DLD1 (cell line): ENCODE data around the gene UGT3A2.

Experiments
- in situ Hi-C: cut with HindIII; loops from 2 replicates; pipeline ENCODE4 v1.10.0; 2017; ENCODE audit warnings: low sequenced_read_pairs

UGT3A2 gene, protein sequence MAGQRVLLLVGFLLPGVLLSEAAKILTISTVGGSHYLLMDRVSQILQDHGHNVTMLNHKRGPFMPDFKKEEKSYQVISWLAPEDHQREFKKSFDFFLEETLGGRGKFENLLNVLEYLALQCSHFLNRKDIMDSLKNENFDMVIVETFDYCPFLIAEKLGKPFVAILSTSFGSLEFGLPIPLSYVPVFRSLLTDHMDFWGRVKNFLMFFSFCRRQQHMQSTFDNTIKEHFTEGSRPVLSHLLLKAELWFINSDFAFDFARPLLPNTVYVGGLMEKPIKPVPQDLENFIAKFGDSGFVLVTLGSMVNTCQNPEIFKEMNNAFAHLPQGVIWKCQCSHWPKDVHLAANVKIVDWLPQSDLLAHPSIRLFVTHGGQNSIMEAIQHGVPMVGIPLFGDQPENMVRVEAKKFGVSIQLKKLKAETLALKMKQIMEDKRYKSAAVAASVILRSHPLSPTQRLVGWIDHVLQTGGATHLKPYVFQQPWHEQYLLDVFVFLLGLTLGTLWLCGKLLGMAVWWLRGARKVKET

DNA sequence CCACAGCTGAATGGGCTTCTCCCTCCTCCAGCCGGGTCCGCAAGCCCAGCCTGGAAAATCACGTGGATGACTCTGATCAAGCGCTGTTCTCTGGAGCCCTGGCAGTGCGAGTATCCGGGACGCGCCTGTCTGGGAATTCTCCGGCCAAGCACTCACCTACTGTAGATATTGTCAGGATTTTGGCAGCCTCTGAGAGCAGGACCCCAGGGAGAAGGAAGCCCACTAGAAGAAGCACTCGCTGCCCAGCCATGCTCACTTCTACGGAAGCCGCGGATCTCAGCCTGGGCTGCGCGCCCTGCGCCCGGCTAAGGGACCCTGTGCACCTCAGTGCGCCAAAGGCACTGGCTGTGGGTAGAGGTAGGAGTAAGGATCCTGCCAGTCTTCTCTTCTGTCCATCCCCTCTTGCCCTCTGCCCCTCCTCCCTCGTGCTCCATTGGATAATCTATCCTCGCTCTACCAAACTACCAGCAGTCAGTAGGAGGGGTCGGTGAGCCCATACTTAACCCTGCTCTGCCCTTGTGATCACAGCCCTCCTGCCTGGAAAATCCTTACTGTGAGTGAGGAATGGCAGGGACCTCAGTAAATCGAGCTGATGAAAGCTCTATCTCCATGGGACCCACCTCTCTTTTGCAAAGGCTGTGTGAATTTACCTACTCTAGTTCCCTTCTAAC lies at the start of gene UGT3A2:
Gene UGT3A2 (minus strand): TSS at position 343 of the 671 bp plus-strand sequence. CDS start 93 bp downstream, at position 250.
- in situ Hi-C loops = no loop called here

- in situ Hi-C loops = no loop called here
Observed at GRCh38 chr5:36111238-36111637, 44.6 kb upstream of the UGT3A2 start.

- in situ Hi-C loops = no loop called here
Observed at GRCh38 chr5:36108758-36109460, 42.2 kb upstream of the UGT3A2 start.

DNA sequence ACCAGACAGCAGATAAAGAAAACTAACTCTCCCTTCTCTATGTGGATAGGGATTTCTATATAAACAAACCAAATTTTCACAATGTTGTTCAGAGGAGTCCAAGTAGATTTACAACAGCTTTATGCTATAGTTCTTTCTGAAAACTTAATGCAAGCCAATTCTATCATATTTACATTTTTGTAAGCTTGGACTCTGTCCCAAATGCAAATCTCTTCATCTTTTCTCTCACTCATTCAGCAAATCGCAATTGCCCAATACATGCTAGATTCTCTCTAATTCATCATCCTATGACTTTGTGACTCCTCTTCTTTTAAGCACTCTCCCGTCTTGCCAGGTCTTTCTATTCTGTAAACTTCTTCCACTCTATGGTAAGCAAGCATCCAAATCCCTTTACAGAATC lies 39.1 kb upstream of the UGT3A2 start:
- in situ Hi-C loops = no loop called here

GRCh38 chr5:36099748-36100147 lies 33.1 kb upstream of the UGT3A2 start:
- in situ Hi-C loops = no loop called here

GRCh38 chr5:36096486-36096885 lies 29.8 kb upstream of the UGT3A2 start:
- in situ Hi-C loops = no loop called here

- in situ Hi-C loops = no loop called here
Observed at GRCh38 chr5:36089989-36090388, 23.3 kb upstream of the UGT3A2 start.

- in situ Hi-C loops = no loop called here
Observed at GRCh38 chr5:36079200-36079781, 12.6 kb upstream of the UGT3A2 start.

GRCh38 chr5:36078430-36078829 lies 11.7 kb upstream of the UGT3A2 start:
- in situ Hi-C loops = no loop called here

- in situ Hi-C loops = no loop called here
Observed at GRCh38 chr5:36073595-36074216, 7.0 kb upstream of the UGT3A2 start.

DNA sequence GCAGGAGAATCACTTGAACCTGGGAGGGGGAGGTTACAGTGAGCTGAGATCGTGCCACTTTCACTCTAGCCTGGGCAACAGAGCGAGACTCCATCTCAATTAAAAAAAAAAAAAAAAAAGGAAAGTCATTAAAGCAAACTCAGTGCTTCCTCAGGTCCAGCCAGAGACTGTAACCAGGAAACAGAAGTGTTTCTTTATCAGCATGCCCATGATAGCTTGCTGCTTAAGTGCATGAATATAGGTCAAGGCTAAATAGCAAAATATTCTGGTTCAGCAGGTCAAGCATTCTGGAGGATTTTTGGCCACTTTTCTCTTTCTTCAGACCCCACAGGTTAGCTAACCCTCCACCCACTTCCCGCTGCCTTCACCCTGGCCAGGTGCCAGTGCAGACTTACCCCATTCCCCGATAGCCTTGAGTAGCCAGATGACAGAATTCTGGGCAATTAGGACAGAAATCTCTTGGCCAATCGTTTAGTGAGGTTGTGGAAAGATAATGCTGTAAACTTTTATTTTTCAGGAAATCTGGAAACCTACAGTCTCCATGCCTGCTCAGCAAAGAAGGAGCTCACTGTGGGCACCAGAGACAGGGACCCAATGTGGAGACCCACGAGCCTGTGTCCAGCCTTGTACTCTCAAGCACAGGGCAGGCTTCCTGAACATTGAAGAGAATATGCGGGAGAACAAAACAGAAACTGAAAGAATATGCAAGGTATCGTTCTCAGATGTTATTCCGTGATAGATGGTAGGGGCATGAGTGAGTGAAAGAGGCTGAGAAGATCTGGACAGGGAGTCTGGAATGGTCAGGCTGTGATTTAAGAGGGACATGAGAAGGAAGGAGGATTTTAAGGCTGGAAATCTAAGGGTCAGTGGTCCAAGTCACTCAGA lies 4.2 kb upstream of the UGT3A2 start:
- in situ Hi-C loops = no loop called here

- in situ Hi-C loops = no loop called here
Observed at GRCh38 chr5:36068751-36069281, 2.1 kb upstream of the UGT3A2 start.

GRCh38 chr5:36066001-36066539 lies 612 bp downstream of the UGT3A2 start:
- in situ Hi-C loops = no loop called here

DNA sequence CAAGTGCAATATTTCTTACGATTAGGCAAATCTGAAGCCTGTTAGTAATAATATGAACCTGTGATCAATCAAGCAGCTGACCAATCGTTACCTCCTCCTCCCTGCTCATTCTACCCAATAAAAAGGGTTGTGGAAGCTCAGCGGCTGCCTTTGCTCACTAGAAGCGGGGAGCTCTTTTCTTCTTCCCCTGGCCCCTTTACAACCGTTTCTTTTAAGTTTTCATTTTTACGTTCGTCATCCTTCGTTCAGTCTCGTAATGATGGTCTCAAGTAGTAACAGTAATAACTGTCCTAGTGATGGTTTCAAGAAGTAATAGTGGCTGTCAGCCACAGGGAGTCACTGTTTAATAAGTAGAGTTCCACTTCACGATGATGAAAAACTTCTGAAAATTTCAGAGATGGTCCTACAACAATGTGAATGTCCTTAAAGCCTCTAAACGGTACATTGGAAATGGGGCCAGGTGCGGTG lies 6.2 kb downstream of the UGT3A2 start:
- in situ Hi-C loops = no loop called here

GRCh38 chr5:36059571-36060419 lies 6.9 kb downstream of the UGT3A2 start:
- in situ Hi-C loops = no loop called here

DNA sequence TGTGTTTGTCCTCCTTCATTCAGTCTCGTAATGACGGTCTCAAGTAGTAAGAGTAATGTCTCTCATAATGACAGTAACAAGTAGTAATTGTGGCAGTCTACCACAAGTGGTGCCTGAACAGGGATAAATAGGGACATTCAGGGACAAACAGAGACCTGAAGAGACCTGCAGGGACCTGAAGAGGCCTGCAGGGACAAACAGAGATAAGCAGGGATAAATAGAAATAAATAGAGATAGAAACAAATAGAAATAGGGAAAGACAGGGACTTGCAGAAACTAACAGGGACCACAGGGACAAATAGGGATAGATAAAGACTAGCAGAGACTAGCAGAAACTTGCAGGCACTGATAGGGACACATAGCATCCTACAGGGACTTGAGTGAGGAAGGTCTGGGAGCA lies 7.9 kb downstream of the UGT3A2 start:
- in situ Hi-C loops = no loop called here

GRCh38 chr5:36057386-36057785 lies 9.3 kb downstream of the UGT3A2 start:
- in situ Hi-C loops = no loop called here

GRCh38 chr5:36056422-36056821 lies 10.3 kb downstream of the UGT3A2 start:
- in situ Hi-C loops = no loop called here
